COLO668 (cell line): ENCODE data around the gene LRRC74B.
"Not testable (repeated sequence)": the region's sequence is repeated elsewhere in the genome, so short reads cannot be mapped to it uniquely, and the experiment has no call there.

Source experiments
- DNase-seq: peaks from one replicate; lab custom pipeline; 2025; ENCODE audit not compliant: unreplicated experiment; lab: John Stamatoyannopoulos, UW

Gene LRRC74B

DNA sequence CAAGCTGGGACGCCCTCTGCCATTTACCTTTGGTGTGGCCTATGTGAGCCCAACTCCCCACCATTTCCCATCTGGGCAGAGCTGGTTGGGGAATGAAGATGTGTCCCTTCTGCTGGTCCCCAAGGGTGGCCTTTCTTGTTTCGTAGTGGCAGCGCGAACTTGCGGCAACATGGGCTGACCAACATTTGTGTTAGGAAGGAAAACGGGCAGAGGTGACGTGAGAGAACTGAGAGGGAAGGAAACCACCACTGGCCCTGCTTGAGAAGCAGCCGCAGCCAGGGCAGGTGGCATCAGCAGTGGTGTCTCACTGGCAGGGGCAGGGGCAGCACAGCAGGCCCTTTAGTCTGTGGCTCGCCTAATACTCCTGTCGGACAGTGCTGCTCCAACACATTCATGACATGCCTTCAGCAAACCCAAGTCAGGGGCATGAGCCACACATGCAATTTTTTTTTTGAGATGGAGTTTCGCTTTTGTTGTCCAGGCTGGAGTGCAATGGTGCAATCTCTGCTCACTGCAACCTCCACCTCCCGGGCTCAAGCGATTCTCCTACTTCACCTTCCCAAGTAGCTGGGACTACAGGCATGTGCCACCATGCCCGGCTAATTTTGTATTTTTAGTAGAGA is 29.9 kb downstream of the LRRC74B start:
- DNase-seq, result no peak

DNA sequence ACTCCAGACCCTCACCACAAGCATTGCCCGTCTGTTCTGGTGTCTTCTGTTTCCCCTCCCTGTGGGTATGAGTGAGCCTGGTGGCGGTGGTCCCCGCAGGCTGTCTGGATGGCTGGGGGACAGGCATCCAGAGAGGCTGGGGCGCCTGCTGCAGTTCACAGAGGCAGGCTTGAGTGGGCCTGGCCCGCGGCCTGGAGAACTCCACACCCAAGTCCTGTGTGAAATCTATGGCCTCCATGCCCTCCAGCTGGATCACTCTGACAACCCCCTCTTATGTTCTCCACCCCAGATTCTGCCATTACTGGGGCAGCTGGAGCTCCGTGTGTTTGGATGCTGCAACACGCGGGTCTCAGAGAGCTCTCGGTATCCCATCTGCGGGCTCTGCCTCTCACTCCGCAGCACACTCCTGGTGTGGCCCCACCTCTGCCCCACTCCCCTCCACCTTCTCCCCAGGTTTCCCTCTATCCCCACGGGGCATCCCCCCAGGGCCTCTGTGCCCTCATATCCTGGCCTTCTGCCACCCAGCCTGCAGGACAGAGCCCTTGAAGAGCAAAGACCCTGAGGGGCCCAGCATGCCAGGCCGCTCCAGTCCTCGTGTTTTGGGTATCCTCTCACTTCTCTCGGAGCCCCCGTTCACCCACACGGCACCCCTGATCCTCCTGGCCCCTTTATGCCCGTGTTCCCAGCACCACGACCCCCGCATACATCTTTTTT is 31.3 kb downstream of the LRRC74B start:
- DNase-seq, result no peak

- no peak for DNase-seq
These were observed 32.2 kb downstream of the LRRC74B start for GRCh38 chr22:21077884-21078508.

DNA sequence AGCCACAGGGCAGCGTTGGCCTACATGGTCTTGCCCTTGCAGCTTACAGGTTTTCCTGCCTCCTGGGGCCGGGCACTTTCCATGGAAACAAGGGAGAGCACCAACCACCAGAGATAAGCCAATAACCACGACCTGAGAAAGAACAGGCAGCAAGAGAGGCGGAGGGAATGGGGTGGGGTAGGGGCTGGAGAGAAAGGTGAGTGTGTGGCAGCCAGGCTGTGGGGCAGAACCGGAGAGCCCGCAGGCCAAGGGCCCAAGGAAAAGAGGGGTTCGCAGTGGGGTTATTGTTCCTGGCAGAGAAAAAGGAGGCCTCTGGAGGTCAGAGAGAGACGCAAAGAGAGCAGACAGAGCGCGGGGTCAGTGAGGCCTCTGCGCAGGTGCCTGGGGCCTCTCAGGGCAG is 33.2 kb downstream of the LRRC74B start:
- DNase-seq, result no peak

DNA sequence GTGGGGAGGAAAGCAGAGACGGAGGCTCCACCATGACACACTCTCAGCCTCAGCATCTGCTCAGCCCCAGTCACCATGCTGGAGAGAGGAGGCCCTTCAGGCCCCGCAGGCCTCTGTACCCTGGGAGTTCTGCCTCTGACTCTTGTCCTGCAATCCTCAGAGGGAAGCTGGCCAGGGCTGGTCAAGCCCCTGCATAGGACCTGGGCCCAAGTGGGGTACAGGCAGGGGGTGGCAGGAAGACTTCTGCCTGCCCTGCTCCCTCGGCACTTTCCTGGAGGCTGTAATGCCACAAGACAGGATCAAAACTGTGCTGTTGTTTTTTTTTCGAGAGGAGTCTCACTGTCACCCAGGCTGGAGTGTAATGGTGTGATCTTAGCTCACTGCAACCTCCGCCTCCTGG is 33.7 kb downstream of the LRRC74B start:
- no peak for DNase-seq

DNA sequence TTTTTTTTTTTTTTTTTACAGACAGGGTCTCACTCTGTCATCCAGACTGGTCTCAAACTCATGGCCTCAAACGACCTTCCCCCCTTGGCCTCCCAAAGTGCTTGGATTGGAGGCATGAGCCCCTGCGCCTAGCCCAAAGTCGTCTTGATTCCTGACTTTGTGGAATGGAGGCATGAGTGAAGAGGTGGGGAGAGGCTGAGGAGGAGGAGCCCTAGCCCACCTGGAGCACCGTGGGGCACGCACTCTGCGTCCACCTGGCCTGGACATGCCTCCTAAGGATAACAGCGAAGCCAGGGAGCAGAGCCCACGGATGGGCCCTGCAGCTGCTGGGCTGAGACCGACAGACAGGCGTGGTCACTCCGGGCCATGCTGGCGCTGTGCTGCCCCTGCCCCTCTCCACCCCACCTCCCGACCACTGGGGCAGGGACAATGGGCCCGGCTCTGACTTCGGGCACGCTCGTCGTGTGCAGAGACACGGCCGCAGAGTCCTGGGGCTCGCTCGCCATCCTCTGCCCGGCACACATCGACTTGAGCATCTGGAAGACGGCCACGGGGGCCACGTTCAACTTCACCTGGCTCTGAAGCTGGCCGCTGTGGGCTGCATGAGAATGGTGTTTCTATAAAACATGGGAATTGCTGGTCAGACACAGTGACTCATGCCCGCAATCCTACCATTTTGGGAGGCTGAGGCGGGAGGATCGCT is 34.8 kb downstream of the LRRC74B start:
- no peak for DNase-seq

DNA sequence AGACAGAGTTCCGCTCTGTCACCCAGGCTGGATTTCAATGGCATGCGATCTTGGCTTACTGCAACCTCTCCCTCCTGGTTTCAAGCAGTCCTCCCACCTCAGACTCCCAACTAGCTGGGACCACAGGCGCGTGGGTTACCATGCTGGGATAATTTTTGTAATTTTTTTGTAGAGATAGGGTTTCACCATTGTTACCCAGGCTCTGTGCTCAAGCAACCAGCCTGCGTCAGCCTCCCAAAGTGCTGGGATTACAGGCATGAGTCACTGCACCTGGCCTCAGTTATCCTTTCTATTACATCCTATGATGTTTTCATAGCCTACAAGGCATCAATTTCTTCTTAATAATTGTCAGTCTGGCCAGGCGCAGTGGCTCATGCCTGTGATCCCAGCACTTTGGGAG is 36.5 kb downstream of the LRRC74B start:
- no peak for DNase-seq

- DNase-seq, result no peak
These were observed 41.4 kb downstream of the LRRC74B start for GRCh38 chr22:21087119-21087518.

DNA sequence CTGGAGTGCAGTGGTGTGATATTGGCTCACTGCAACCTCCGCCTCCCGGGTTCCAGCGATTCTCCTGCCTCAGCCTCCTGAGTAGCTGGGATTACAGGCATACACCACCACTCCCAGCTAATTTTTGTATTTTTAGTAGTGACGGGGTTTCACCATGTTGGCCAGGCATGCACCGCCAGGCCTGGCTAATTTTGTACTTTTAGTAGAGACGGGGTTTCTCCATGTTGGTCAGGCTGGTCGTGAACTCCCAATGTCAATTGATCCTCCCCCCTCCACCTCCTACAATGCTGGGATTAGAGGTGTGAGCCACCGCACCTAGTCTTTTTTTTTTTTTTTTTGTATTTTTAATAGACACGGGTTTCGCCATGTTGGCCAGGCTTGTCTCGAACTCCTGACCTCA is 42.2 kb downstream of the LRRC74B start:
- not testable (repeated sequence) for DNase-seq

DNA sequence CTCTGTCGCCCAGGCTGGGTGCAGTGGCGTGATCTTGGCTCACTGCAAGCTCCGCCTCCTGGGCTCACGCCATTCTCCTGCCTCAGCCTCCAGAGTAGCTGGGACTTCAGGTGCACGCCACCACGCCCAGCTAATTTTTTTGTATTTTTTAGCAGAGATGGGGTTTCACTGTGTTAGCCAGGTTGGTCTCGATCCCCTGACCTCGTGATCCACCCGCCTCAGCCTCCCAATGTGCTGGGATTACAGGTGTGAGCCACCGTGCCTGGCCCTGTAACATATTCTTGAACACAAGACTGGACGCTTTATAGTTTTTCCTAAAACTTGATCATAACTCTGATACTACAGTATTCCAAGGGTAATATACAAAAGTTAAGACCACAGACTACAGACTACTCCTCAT is 45.5 kb downstream of the LRRC74B start:
- DNase-seq, result not testable (repeated sequence)

DNA sequence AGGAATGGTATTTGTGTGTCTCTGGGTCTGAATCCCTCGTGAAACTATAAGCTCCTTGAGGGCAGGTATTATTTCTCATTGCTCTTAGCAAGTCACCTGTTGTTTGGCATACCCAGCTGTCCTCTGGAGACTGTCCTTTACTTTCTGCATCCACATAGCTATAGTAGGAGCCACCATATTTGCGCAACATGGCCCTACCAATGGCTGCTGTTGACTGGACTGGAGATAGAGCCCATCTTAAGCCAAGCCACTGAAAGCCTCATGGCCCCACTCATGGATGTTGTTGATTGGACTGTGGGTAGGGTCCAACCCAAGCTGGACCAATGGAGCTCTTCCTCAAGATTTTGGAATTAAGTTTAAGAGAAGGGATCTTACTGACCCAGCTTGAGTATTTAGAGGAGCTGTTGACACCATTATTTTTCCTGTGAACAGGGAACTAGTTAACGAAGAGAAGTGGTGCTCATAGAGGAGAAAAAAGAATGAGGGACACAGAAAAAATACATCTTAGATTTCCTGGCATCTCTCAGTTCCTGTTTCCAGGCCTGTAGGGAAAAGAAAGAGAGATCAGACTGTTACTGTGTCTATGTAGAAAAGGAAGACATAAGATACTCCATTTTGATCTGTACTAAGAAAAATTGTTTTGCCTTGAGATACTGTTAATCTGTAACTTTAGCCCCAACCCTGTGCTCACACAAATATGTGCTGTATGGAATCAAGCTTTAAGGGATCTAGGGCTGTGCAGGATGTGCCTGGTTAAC is 47.2 kb downstream of the LRRC74B start:
- no peak for DNase-seq

DNA sequence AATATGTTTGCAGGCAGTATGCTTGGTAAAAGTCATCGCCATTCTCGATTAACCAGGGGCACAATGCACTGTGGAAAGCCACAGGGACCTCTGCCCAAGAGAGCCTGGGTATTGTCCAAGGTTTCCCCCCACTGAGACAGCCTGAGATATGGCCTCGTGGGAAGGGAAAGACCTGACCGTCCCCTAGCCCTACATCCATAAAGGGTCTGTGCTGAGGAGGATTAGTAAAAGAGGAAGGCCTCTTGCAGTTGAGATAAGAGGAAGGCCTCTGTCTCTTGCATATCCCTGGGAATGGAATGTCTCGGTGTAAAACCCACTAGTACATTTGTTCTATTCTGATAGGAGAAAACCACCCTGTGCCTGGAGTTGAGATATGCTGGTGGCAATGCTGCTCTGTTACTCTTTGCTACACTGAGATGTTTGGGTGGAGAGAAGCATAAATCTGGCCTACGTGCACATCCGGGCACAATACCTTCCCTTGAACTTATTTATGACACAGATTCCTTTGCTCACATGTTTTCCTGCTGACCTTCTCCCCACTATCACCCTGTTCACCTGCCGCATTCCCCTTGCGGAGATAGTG is 47.9 kb downstream of the LRRC74B start:
- not testable (repeated sequence) for DNase-seq

- no peak for DNase-seq
These were observed 49.4 kb downstream of the LRRC74B start for GRCh38 chr22:21094911-21095772.

DNA sequence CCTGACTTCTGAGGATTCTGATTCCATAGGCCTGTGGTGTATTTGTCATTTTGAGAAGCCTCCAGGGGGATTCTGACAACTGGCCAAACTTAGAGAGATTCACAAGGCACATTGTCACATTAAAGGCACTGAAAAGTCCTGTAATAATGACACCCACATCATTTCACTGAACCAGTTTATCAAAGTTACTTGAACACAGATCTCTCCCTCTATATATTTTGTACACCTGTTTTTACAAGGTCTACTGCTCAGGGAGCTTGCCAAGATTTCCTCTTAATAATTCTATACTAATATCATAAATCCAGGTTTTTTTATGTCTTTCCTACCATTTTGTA is 50.0 kb downstream of the LRRC74B start:
- no peak for DNase-seq

DNA sequence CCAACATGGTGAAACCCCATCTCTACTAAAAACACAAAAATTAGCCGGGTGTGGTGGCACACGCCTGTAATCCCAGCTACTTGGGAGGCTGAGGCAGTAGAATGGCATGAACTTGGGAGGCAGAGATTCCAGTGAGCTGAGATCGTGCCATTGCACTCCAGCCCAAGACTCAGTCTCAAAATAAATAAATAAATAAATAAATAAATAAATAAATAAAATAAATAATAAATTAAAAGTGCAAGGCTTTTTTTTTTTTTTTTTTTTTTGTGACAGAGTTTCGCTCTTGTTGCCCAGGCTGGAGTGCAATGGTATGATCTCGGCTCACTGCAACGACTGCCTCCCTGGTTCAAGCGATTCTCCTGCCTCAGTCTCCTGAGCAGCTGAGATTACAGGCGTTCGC is 51.1 kb downstream of the LRRC74B start:
- not testable (repeated sequence) for DNase-seq

DNA sequence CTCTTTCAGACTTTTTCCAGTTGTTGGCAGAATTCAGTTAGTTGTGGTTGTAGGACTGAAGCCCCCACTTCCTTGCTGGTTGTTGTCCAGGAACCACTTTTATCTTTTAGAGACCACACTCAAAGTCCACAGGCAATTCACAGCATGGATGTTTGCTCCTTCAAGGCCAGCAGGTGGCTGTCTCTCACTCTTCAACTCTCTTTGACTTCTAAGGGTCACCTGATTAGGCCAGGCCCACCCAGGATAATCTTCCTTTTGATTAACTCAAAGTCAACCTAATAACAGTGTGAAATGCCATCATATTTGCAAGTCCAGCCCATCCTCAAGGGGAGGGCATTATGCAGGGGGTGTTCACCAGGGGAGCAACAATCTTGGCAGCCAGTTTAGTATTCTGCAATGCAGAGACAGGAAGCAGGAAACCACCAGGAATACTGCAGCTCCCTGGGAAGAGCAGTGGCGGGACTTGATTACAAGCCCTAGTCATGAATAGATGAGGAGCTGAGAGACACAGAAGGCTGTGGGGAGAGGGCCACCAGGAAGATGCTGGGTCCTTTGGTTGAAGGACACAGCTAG is 52.4 kb downstream of the LRRC74B start:
- DNase-seq, result no peak

GRCh38 chr22:21099578-21099977 is 53.8 kb downstream of the LRRC74B start:
- no peak for DNase-seq

- DNase-seq, result no peak
These were observed 54.6 kb downstream of the LRRC74B start for GRCh38 chr22:21100149-21101032.
